ENCODE measurements around the gene TMEM11. TPM values are rescaled to one million over a fixed set of nuclear protein-coding genes. Genes with fewer than 3 reads are reported as not detected.

TMEM11 gene
- polyA plus RNA-seq, 1 donor (not counting 4 experiments of a cell fraction or from before 2014, with no cell fraction given): 40.1 TPM

DNA sequence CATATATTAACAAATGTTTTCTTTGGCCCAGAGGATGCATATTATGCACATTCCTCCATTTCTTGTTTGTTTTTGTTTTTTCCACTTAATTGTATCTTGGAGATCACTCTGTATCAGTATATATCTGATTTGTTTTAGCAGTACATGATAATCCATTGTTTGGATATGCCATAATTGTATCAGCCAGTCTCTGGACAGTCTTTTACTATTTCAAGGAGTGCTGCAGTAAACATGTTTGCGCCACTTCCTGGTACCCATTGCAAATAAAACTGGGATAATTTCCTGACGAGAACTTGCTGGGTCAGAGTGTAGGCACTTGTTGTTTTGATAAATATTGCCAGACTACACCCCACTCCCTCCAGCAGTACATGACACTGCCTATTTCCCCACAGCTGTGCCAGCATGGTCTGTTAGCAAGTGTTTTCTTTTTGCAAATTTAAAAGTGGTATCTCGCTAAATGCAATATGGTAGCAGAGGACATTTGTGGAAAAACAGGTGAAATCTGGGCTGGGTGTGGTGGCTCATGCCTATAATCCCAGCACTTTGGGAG is 4.9 kb upstream of the TMEM11 start:
- TF ChIP-seq CTCF (optimal IDR thresholded peaks at IDR 0.05 in 1 of 3, IDR thresholded peaks at IDR 0.05 in 1 of 3, conservative IDR thresholded peaks at IDR 0.05 in 1 of 3; ENCODE audit: extremely low read depth in 1 of 3, insufficient read depth in 2 of 3, low read length in 3 of 3) (no peak), EZH2 (IDR thresholded peaks at IDR 0.05; ENCODE audit: low read length) (no peak)
- peaks cover 2% of the 10 kb centered on the region for H4K20me1 ChIP-seq (ENCODE audit: control insufficient read depth, extremely low read depth, insufficient read depth, low read length)

DNA sequence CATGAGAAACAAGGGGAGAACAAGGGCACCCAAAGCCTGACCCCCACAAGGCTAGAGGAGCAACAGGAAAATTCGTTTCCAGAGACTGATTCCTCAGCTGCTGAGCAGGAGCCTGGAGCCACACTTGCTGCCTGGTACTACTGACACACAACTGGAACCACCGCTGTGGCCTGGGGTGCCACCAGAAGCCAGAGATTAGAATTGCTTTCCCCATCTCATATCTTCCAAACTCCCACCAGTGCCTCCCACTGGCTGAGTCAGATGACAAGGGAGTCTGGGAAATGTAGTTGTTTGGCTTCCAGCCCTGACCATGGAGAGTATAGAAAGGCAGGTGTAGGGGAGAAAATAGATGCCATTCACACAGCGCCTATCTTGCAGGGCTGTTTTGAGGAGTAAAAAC is 4.1 kb upstream of the TMEM11 start:
- no peak overlapping the region for H3K9ac ChIP-seq (ENCODE audit: control insufficient read depth, extremely low read depth, insufficient read depth, low read length)
- H3K27me3 ChIP-seq (ENCODE audit: control insufficient read depth, extremely low read depth, insufficient read depth, low read length): no peaks in the 10 kb centered on the region
- H3K4me2 ChIP-seq (ENCODE audit: control insufficient read depth, extremely low read depth, insufficient read depth, low read depth, low read length): no peak overlapping the region
- peaks cover 4% of the 10 kb centered on the region for H4K20me1 ChIP-seq (ENCODE audit: control insufficient read depth, extremely low read depth, insufficient read depth, low read length)
- no peak for TF ChIP-seq CTCF (optimal IDR thresholded peaks at IDR 0.05 in 1 of 3, IDR thresholded peaks at IDR 0.05 in 1 of 3, conservative IDR thresholded peaks at IDR 0.05 in 1 of 3; ENCODE audit: extremely low read depth in 1 of 3, insufficient read depth in 2 of 3, low read length in 3 of 3)
- no peak overlapping the region for H3K27ac ChIP-seq (ENCODE audit: control insufficient read depth, insufficient read depth, low read length)
- no peak overlapping the region for H3K4me3 ChIP-seq (ENCODE audit: control insufficient read depth in 2 of 3, extremely low read depth in 1 of 3, insufficient read depth in 2 of 3, low read depth in 1 of 3, low read length in 3 of 3)
- H3K36me3 ChIP-seq (ENCODE audit: control insufficient read depth in 2 of 2, extremely low read depth in 1 of 2, insufficient read depth in 2 of 2, low read length in 2 of 2): peaks cover 6 to 11% of the 10 kb centered on the region in 2 experiments
- FAIRE-seq (no peak), DNase-seq (ENCODE audit: low read depth, low spot score) (no peak)
- H3K9me1 ChIP-seq (ENCODE audit: control insufficient read depth, extremely low read depth, insufficient read depth, low read length): no peaks in the 10 kb centered on the region
- no peak overlapping the region for H2AFZ ChIP-seq (ENCODE audit: control insufficient read depth, low read length)
- H3K9me3 ChIP-seq (ENCODE audit: control insufficient read depth, low read depth, low read length): no peaks in the 10 kb centered on the region
- peaks cover 16% of the 10 kb centered on the region for H3K4me1 ChIP-seq (ENCODE audit: control insufficient read depth, extremely low read depth, insufficient read depth, low read length)
- dilution Hi-C loops (cut with MboI; ENCODE audit: extremely low pct_ligation_motif_present, low sequenced_read_pairs): no loop called here
- peaks cover 47% of the 10 kb centered on the region for H3K79me2 ChIP-seq (ENCODE audit: control insufficient read depth, insufficient read depth, low read length)

More for the DNA sequence above, 4.9 kb upstream of the TMEM11 start:
- Histone ChIP-seq H3K27ac (ENCODE audit: control insufficient read depth, insufficient read depth, low read length) (no peak overlapping the region), H3K4me3 (ENCODE audit: control insufficient read depth in 2 of 3, extremely low read depth in 1 of 3, insufficient read depth in 2 of 3, low read depth in 1 of 3, low read length in 3 of 3) (no peak overlapping the region), H2AFZ (ENCODE audit: control insufficient read depth, low read length) (no peak overlapping the region), H3K9ac (ENCODE audit: control insufficient read depth, extremely low read depth, insufficient read depth, low read length) (no peak overlapping the region), H3K9me3 (ENCODE audit: control insufficient read depth, low read depth, low read length) (no peaks in the 10 kb centered on the region), H3K27me3 (ENCODE audit: control insufficient read depth, extremely low read depth, insufficient read depth, low read length) (no peaks in the 10 kb centered on the region), H3K4me1 (ENCODE audit: control insufficient read depth, extremely low read depth, insufficient read depth, low read length) (peaks cover 16% of the 10 kb centered on the region), H3K4me2 (ENCODE audit: control insufficient read depth, extremely low read depth, insufficient read depth, low read depth, low read length) (no peak overlapping the region), H3K79me2 (ENCODE audit: control insufficient read depth, insufficient read depth, low read length) (peaks cover 39% of the 10 kb centered on the region), H3K9me1 (ENCODE audit: control insufficient read depth, extremely low read depth, insufficient read depth, low read length) (no peaks in the 10 kb centered on the region), H3K36me3 (ENCODE audit: control insufficient read depth in 2 of 2, extremely low read depth in 1 of 2, insufficient read depth in 2 of 2, low read length in 2 of 2) (peaks cover 6 to 11% of the 10 kb centered on the region in 2 experiments)
- dilution Hi-C loops (cut with MboI; ENCODE audit: extremely low pct_ligation_motif_present, low sequenced_read_pairs): no loop called here
- FAIRE-seq (no peak), DNase-seq (ENCODE audit: low read depth, low spot score) (no peak)

All from keratinocyte (primary cell).